Heart left ventricle (tissue), 13 donors: ENCODE results near the gene SH3PXD2A.

Experiments
- POLR2A ChIP-seq, 2 donors: fragments of 450-650 bp; IDR thresholded peaks; one replicate each; pipeline ENCODE4 v1.6.1; 2017; ENCODE audit warnings: antibody characterized with exemption in 2 of 2, mild to moderate bottlenecking in 2 of 2, moderate library complexity in 2 of 2
- TF ChIP-seq, protein P1 (sequence below), 12 donors: fragments of 200-600 bp; sonication (generic) in 4 of 12; IDR thresholded peaks; one replicate each; pipeline versions ENCODE4 v1.5.0 to v1.8.0; 2018 to 2022; ENCODE audit warnings: antibody characterized with exemption in 12 of 12, mild to moderate bottlenecking in 5 of 12
- donor health status: ischemic (EF 13 %, LVEDD 7.1; RV severe dilation, severe dysfunction).
- donor health status: DM: no; HTN: yes; CAD: no.
- donor health status: DM: no; HTN: no; CAD: no.
- donor health status: ischemic (EF 25% LVEDD 6.9; RV normal size, moderate dysfunction).
- donor health status: ischemic (EF 25% LVEDD 5.7; RV mildly dilated, moderate dysfunction).
- donor health status: ischemic (EF 35%, LVEDD 5.7; RV mildly dilated, moderate dysfunction).
- donor health status: nonischemic (EF 11% LVEDD 7.7; RV severe dilation, severe dysfunction).
- donor health status: DM: yes; HTN: yes; CAD: no.
- donor health status: PGD.
- donor health status: ischemic (EF 29% LVEDD 5.4; RV normal size, mild dysfunction).
- donor health status: nonischemic (EF 23%, LVEDD 6.1; RV moderate dilation, normal function).

DNA sequence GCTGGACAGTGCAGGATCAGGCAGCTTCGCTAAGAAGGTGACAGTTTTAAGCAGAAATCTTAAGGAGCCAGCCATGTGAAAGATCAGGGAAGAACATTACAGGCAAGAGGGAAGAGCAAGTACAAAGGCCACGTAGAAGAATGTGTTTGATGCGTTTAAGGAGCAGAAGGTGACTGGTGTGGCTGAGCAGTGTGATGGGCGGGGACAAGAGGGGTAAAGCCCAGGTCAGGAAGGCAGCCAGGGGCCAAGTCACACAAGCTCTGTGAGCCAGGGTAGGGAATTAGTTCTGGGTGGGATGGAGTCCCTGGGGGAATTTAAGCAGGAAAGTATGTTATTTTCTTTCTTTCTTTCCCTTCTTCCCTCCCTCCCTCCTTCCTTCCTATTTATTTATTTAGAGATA lies 166.9 kb downstream of the SH3PXD2A start:
- TF ChIP-seq, protein P1, sequence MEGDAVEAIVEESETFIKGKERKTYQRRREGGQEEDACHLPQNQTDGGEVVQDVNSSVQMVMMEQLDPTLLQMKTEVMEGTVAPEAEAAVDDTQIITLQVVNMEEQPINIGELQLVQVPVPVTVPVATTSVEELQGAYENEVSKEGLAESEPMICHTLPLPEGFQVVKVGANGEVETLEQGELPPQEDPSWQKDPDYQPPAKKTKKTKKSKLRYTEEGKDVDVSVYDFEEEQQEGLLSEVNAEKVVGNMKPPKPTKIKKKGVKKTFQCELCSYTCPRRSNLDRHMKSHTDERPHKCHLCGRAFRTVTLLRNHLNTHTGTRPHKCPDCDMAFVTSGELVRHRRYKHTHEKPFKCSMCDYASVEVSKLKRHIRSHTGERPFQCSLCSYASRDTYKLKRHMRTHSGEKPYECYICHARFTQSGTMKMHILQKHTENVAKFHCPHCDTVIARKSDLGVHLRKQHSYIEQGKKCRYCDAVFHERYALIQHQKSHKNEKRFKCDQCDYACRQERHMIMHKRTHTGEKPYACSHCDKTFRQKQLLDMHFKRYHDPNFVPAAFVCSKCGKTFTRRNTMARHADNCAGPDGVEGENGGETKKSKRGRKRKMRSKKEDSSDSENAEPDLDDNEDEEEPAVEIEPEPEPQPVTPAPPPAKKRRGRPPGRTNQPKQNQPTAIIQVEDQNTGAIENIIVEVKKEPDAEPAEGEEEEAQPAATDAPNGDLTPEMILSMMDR (IDR thresholded peaks at IDR 0.05) = no peak
- TF ChIP-seq POLR2A (IDR thresholded peaks at IDR 0.05) = no peak
